Measurements from ENCODE around the gene MCEE.

- TF ChIP-seq CTCF (IDR thresholded peaks at IDR 0.05) (no peak), POLR2A (IDR thresholded peaks at IDR 0.05) (no peak)
Measured at GRCh38 chr2:71155846-71156245, 25.8 kb upstream of the MCEE start.
